ENCODE measurements around the gene TBXA2R.

The TBXA2R gene

GRCh38 chr19:3550947-3551791 lies 55.5 kb downstream of the TBXA2R start:
- no peak for DNase-seq

- DNase-seq: no peak
Observed at GRCh38 chr19:3549816-3550215, 56.9 kb downstream of the TBXA2R start.

DNA sequence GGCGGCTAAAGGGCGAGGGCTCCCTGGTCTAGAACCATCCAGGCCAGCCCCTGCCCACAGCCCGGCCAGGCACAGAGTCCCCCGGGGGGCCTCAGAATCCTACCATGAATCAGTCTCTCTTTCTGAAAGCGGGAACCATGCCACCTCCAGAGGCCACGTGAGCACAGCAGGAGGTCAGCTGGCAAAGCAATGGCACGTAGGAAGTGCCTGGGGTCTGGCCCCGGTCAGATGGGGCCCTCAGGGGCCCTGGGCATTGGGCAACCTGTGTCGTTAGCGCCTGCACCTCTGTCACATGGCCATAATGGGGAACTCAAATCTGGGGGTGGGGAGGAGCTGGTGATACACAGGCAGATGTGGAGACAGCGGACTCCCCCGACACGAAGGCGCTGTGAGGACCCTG lies 58.1 kb downstream of the TBXA2R start:
- DNase-seq: no peak

GRCh38 chr19:3547767-3548282 lies 58.9 kb downstream of the TBXA2R start:
- no peak for DNase-seq

GRCh38 chr19:3547301-3547731 lies 59.4 kb downstream of the TBXA2R start:
- no peak for DNase-seq

GRCh38 chr19:3546119-3546518 lies 60.6 kb downstream of the TBXA2R start:
- DNase-seq: no peak

- DNase-seq: no peak
Observed at GRCh38 chr19:3545669-3546034, 61.0 kb downstream of the TBXA2R start.

DNA sequence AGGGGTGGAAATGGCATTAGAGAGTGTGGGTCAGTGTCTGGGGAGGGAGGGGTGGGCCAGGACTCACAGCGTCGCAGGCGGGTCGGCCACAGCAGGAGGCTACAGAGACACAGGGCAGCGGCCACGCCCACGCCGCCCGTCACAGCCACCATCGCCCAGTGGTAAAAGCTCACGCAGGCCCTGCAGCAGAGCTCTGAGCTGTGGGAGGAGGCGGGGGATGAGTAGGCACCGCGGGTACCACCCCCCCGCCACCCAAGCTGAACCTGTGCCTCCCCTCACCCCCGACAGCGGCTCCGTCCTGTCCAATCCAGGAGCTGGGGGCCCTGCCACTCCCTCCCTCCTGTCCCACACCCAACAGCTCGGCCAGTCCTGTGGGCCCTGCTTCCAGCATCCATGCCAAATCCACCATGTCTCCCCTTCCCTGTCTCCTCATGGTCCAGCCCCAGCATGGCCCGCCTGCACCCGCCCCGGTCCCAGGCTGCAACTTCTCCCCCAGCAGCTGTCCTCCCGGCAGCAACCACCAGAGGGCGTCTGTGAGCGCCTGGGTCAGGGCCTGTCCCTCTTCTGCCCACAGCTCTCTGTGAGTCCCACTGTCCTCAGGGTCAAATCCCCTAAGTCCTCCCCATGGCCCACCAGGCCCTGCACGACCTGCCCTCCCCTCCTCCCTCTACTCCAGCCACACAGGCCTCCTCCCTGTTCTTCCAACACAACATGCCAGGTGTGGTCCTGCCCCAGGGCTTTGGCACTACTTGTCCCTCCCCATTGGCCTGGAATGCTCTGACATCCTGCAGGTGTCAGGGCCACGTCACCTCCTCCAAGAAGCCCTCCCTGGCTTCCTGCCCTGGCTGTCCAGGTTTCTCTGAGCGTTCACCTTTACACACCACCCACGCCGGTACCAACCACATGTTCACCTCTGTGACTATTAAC lies 61.7 kb downstream of the TBXA2R start:
- DNase-seq: no peak
